GM11168 (cell line): ENCODE results near the gene PKN2.

ENCODE experiments used
- in situ Hi-C: fragments of 300-500 bp; cut with MboI; formaldehyde crosslinking; loops from one replicate; pipeline ENCODE4 v1.12.0; 2022; ENCODE audit warnings: low sequenced_read_pairs; ENCODE audit not compliant: unreplicated experiment

PKN2 gene

GRCh38 chr1:88730132-88730675 lies 46.1 kb downstream of the PKN2 start:
- in situ Hi-C loops, result no loop called here

DNA sequence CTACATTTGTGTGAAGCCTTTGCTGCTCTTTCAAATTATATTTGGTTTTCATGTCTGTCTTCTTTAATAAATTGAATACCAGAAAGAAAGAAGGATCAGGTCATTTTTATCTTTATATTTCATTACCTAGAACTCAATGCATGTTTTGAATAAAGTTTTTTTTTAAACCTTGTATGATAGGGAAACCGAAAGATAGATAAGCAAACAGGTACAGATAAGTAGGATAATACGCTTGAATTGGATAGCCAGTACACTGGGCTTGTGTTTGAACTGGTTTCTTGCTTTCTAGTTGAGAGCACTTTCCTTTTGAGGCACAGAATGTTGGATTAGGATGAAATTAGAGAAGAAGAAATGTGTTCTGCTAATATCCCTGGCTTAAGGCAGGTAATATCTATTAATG lies 46.9 kb downstream of the PKN2 start:
- in situ Hi-C loops, result no loop called here

- in situ Hi-C loops, result no loop called here
Measured at GRCh38 chr1:88731475-88732269, 47.6 kb downstream of the PKN2 start.

GRCh38 chr1:88735382-88735781 lies 51.3 kb downstream of the PKN2 start:
- in situ Hi-C loops, result no loop called here

GRCh38 chr1:88735909-88736308 lies 51.8 kb downstream of the PKN2 start:
- in situ Hi-C loops, result no loop called here

GRCh38 chr1:88736633-88737248 lies 52.7 kb downstream of the PKN2 start:
- in situ Hi-C loops, result no loop called here

DNA sequence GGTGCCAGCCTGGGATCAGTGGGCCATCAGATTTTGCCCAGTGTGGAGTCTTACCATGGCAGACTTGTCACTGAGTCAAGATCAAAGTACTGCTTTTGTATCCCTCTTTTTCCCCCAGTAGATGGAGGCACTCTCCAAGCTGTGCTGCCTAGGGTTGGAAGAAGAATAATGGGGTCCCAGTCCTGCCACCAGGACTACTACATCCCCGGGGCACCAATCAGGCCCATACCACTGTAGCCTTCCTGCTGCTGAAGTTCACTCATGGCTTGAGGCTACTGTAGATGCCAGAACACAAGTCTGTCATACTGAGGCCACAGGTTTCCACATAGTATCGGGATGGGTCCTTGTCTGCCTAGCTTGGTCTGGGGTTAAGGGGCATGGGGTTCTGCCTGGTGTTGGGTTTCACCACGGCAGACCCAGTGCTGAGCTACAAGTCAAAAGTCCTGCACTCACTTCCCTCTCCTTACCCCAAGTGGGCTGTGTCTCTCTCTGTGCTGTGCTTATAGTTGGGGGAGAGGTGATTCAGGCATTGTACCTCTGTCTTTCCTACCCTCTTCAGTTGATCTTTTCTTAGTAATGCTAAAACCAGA lies 53.4 kb downstream of the PKN2 start:
- in situ Hi-C loops, result no loop called here

GRCh38 chr1:88740784-88741183 lies 56.7 kb downstream of the PKN2 start:
- in situ Hi-C loops, result no loop called here

DNA sequence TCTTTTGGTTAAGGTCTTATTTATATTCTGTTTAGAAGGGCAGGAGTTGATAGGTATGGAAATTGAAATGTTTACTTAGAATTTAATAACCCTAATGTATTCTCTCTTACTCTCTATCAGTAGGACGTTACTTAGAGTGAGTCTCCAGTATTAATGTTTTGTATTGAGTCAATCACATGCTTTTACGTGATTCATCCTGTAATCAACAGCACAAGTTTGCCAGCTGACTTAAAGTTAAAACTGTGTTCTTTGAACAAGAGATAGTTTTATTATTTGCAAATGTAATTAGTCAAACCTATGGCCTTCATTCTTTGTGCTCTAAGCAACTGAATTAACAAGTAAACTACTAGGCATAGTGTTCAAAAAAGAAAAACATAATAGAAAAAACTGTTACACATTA lies 57.3 kb downstream of the PKN2 start:
- in situ Hi-C loops, result no loop called here

DNA sequence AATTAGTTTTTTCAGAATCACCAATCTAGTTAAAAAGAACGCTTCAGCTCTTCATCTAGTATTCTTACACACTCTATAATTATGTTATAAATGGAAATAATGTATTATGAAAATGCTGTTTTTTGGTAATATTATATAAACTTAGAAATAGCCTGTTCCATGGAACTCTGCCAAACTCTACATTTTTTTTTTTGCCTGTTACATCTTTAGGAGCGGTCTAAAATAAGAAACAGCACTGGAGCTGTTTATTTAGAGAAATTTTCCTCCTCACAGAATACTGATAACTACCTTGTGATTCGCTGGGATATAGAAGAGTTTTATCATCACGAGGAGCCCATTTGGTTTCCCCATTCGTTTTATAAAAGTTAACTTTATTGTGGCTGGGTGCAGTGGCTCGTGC lies 58.5 kb downstream of the PKN2 start:
- in situ Hi-C loops, result no loop called here

- in situ Hi-C loops, result no loop called here
Measured at GRCh38 chr1:88744142-88744541, 60.1 kb downstream of the PKN2 start.

- in situ Hi-C loops, result no loop called here
Measured at GRCh38 chr1:88746916-88747315, 62.8 kb downstream of the PKN2 start.

DNA sequence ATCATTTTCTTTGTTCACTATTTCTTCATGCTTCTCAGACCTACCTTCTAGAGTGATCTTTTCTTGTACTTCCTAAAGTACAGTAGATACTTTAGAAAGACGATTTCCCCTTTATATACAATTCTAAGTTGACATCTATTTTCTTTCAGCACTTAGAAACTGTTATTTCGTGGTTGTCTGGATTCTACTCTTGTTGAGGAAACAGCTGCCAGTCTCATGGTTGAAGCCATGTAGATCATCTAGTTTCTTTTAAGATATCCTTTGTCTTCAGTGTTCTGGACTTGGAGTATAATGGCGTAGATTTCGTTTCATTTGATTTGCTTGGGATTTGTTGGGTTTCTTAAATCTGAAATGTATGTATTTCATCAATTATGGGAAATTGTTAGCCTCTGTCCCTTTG lies 67.6 kb downstream of the PKN2 start:
- in situ Hi-C loops, result no loop called here

- in situ Hi-C loops, result no loop called here
Measured at GRCh38 chr1:88753506-88753905, 69.4 kb downstream of the PKN2 start.

- in situ Hi-C loops, result no loop called here
Measured at GRCh38 chr1:88763649-88764406, 79.8 kb downstream of the PKN2 start.

DNA sequence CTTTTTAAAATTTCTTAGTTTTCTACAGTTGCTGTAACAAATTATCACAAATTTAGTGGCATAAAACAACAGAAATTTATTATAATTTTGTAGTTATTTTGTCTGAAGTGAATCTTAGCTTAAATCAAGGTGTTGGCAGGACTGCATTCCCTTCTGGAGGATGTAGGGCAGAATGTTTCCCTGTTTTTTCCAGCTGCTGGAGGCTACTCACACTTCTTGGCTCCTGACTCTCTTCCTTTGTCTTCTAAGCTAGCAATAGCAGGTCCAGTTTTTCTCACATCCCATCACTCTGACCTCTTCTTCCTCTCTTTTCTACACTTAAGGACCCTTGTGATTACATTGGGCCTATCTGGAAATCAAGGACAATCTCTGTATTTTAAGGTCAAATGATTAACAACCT lies 84.1 kb downstream of the PKN2 start:
- in situ Hi-C loops, result no loop called here

DNA sequence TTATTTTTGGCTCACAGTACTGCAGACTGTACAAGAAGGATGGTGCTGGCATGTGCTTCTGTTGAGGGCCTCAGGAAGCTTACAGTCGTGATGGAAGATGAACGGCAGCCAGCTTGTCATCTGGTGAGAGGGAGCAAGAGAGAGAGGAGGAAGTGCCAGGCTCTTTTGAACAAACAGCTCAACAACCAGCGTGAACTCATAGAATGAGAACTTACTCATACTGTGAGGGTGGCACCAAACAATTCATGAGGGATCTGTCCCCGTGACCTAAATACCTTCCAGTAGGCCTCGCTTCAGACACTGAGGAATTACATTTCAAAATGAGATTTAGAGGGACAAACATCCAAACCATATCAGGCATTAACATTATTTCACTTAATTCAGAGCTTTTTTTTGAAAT lies 84.7 kb downstream of the PKN2 start:
- in situ Hi-C loops, result no loop called here

GRCh38 chr1:88773540-88774150 lies 89.6 kb downstream of the PKN2 start:
- in situ Hi-C loops, result no loop called here

DNA sequence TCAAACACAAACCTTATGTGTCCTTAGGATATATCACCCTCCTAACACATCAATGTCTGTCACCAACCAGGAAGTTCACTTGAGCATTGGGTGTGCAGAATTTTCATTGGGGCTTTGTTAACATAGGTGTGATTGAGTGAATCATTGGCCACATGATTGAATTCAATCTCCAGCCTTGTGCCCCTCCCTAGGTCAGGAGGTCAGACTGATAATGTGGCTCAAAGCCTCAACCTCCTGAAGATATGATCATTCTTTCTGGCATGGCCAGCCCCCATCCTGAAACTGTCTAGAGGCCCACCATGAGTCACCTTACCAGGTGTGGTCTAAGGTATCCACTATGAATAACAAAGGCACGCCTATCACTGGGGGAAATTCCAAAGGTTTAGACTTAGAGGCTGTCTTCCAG lies 90.1 kb downstream of the PKN2 start:
- in situ Hi-C loops, result no loop called here

DNA sequence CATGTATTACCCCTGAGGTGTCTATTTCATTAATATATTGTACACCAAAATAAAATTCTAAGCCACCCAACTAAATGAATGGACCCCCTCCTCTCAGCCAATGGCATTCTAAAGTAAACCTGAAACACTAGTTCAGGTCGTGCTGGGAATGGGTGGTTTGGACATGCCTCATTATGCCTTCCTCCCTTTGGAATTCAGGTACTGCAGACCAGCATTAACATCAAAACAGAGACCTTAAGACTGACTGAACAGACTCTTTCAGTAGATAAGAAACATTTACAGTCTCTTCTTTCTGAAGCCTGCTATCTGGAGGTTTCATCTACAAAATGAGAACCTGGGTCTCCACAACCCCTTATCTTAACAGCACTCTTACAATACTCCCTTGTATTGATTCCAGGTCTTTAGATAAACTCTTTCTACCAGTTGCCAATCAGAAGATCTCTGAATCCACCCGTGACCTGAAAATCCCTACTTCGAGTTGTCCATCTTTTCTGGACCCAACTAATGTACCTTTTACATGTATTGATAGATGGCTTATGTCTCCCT lies 93.6 kb downstream of the PKN2 start:
- in situ Hi-C loops, result no loop called here
